ENCODE data around the gene FBLN7. TPM values are rescaled to one million over a fixed set of nuclear protein-coding genes. Genes with fewer than 3 reads are reported as not detected.

Gene FBLN7
- polyA plus RNA-seq, 3 donors from 2014 or later, result not detected

GRCh38 chr2:112217854-112218253 lies 79.7 kb downstream of the FBLN7 start:
- H3K4me1 Mint-ChIP-seq, result no peaks in the 10 kb centered on the region
- H3K9me3 Mint-ChIP-seq, result peaks cover 0 to 9% (median 3%) of the 10 kb centered on the region in 6 donors
- peaks cover 31 to 40% (median 32%) of the 10 kb centered on the region in 3 donors for H3K36me3 Mint-ChIP-seq
- DNase-seq, result no peak
- no peaks in the 10 kb centered on the region for H3K27me3 Mint-ChIP-seq (ENCODE audit: low read depth in 3 of 3)
- no peak overlapping the region for H3K4me3 Mint-ChIP-seq
- no peak overlapping the region for H3K27ac Mint-ChIP-seq

- H3K27me3 Mint-ChIP-seq (ENCODE audit: low read depth in 3 of 3), result no peaks in the 10 kb centered on the region
- DNase-seq, result no peak
- peaks cover 0 to 9% (median 3%) of the 10 kb centered on the region in 6 donors for H3K9me3 Mint-ChIP-seq
- H3K4me3 Mint-ChIP-seq, result no peak overlapping the region
- H3K27ac Mint-ChIP-seq, result no peak overlapping the region
- peaks cover 30 to 45% (median 37%) of the 10 kb centered on the region in 3 donors for H3K36me3 Mint-ChIP-seq
- H3K4me1 Mint-ChIP-seq, result no peaks in the 10 kb centered on the region
Observed at GRCh38 chr2:112220186-112220585, 82.0 kb downstream of the FBLN7 start.

GRCh38 chr2:112220831-112221230 lies 82.6 kb downstream of the FBLN7 start:
- Mint-ChIP-seq H3K4me3 (no peak overlapping the region), H3K27me3 (ENCODE audit: low read depth in 3 of 3) (no peaks in the 10 kb centered on the region), H3K4me1 (no peaks in the 10 kb centered on the region), H3K36me3 (peaks cover 30 to 45% (median 37%) of the 10 kb centered on the region in 3 donors), H3K9me3 (peaks cover 0 to 9% (median 3%) of the 10 kb centered on the region in 6 donors), H3K27ac (no peak overlapping the region)
- DNase-seq, result no peak

- Mint-ChIP-seq H3K27ac (no peak overlapping the region), H3K4me1 (no peaks in the 10 kb centered on the region), H3K27me3 (ENCODE audit: low read depth in 3 of 3) (no peaks in the 10 kb centered on the region), H3K4me3 (no peak overlapping the region), H3K36me3 (peaks cover 16 to 41% (median 20%) of the 10 kb centered on the region in 3 donors), H3K9me3 (no peaks in the 10 kb centered on the region)
- no peak for DNase-seq
Observed at GRCh38 chr2:112229348-112229747, 91.2 kb downstream of the FBLN7 start.

- Mint-ChIP-seq H3K27me3 (ENCODE audit: low read depth in 3 of 3) (no peaks in the 10 kb centered on the region), H3K4me3 (no peak overlapping the region), H3K36me3 (peaks cover 15 to 38% (median 16%) of the 10 kb centered on the region in 3 donors), H3K4me1 (no peaks in the 10 kb centered on the region), H3K9me3 (no peaks in the 10 kb centered on the region), H3K27ac (no peak overlapping the region)
- DNase-seq, result no peak
Observed at GRCh38 chr2:112230371-112230770, 92.2 kb downstream of the FBLN7 start.

Other genes with a start within 250 kb of the FBLN7 start
- under 1 TPM in 1 of 3 donors, not detected in 2; 0.27 TPM for gene MERTK, start 239.8 kb upstream of the FBLN7 start, polyA plus RNA-seq
- 1 to 10 TPM; 3.0 to 8.5 (median 5.2) TPM for gene TMEM87B, start 83.1 kb upstream of the FBLN7 start, polyA plus RNA-seq
- 10 to 100 TPM in 2 of 3 donors, 1 to 10 TPM in 1; 8.8 to 14.8 (median 14.4) TPM for gene ZC3H8, start 116.7 kb downstream of the FBLN7 start, polyA plus RNA-seq
- 10 to 100 TPM in 1 of 3 donors, 1 to 10 TPM in 2; 2.4 to 11.3 (median 4.6) TPM for gene ZC3H6, start 137.2 kb downstream of the FBLN7 start, polyA plus RNA-seq

Measured in immature natural killer cell (primary cell).